T-helper 1 cell treated with Interleukin-12 subunit alpha and Interleukin-12 subunit beta and Interleukin-4 antibody, amounts not matched to agents 30 μg/mL and 1 μg/mL, for 36 hours (primary cell): ENCODE measurements around the gene IGF2BP1.
"Not testable (repeated sequence)": the region's sequence is repeated elsewhere in the genome, so short reads cannot be mapped to it uniquely, and the experiment has no call there.

Experiments
- H3K27ac Mint-ChIP-seq: one replicate; pipeline ENCODE4 v1.8.0; 2021; ENCODE audit warnings: mild to moderate bottlenecking, mixed read lengths
- H3K27me3 Mint-ChIP-seq: one replicate; pipeline ENCODE4 v1.8.0; 2021; ENCODE audit warnings: low read depth, mixed read lengths
- H3K36me3 Mint-ChIP-seq: one replicate; pipeline ENCODE4 v1.8.0; 2021; ENCODE audit warnings: low read depth, mixed read lengths
- H3K4me1 Mint-ChIP-seq: one replicate; pipeline ENCODE4 v1.8.0; 2021; ENCODE audit warnings: low read depth, mixed read lengths
- H3K4me3 Mint-ChIP-seq: one replicate; pipeline ENCODE4 v1.8.0; 2021; ENCODE audit warnings: mild to moderate bottlenecking, moderate library complexity, mixed read lengths
- H3K9me3 Mint-ChIP-seq: one replicate; pipeline ENCODE4 v1.8.0; 2021; ENCODE audit warnings: mixed read lengths

Gene IGF2BP1

GRCh38 chr17:49021095-49021767, 24.0 kb downstream of the IGF2BP1 start:
- Mint-ChIP-seq H3K27ac (no peak overlapping the region), H3K36me3 (no peaks in the 10 kb centered on the region), H3K27me3 (peaks cover 11% of the 10 kb centered on the region), H3K9me3 (no peaks in the 10 kb centered on the region), H3K4me1 (no peaks in the 10 kb centered on the region), H3K4me3 (no peak overlapping the region)

- Mint-ChIP-seq H3K27ac (no peak overlapping the region), H3K4me1 (no peaks in the 10 kb centered on the region), H3K36me3 (no peaks in the 10 kb centered on the region), H3K27me3 (peaks cover 7% of the 10 kb centered on the region), H3K9me3 (no peaks in the 10 kb centered on the region), H3K4me3 (no peak overlapping the region)
Measured at GRCh38 chr17:49021768-49022103, 24.6 kb downstream of the IGF2BP1 start.

GRCh38 chr17:49022391-49022941, 25.3 kb downstream of the IGF2BP1 start:
- Mint-ChIP-seq H3K4me3 (no peak overlapping the region), H3K9me3 (no peaks in the 10 kb centered on the region), H3K27ac (no peak overlapping the region), H3K27me3 (peaks cover 3% of the 10 kb centered on the region), H3K4me1 (no peaks in the 10 kb centered on the region), H3K36me3 (no peaks in the 10 kb centered on the region)

DNA sequence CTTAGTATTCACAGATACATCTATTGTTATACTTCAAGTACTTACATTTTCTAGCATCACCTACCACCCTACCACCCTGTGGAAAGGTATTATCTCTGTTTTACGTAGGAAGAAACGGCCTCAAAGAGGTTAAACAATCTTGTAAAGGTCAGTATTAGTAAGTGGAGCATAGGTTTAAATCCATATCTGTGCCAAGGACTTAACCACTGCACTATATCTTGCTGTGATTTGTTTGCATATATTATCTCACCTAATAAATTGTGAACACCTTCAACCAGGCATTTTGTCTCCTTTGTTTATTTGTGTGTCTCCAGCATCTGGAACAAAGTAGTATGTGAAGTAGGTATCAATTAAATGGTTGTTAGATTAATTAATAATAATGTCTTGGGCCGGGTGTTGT, 27.3 kb downstream of the IGF2BP1 start:
- H3K27me3 Mint-ChIP-seq = peaks cover 3% of the 10 kb centered on the region
- H3K4me1 Mint-ChIP-seq = no peaks in the 10 kb centered on the region
- H3K27ac Mint-ChIP-seq = no peak overlapping the region
- H3K36me3 Mint-ChIP-seq = no peaks in the 10 kb centered on the region
- H3K9me3 Mint-ChIP-seq = no peaks in the 10 kb centered on the region
- no peak overlapping the region for H3K4me3 Mint-ChIP-seq

- H3K27me3 Mint-ChIP-seq, H3K4me1 Mint-ChIP-seq, H3K27ac Mint-ChIP-seq, H3K4me3 Mint-ChIP-seq, H3K36me3 Mint-ChIP-seq, H3K9me3 Mint-ChIP-seq: not testable (repeated sequence)
Measured at GRCh38 chr17:49026447-49026846, 29.3 kb downstream of the IGF2BP1 start.

DNA sequence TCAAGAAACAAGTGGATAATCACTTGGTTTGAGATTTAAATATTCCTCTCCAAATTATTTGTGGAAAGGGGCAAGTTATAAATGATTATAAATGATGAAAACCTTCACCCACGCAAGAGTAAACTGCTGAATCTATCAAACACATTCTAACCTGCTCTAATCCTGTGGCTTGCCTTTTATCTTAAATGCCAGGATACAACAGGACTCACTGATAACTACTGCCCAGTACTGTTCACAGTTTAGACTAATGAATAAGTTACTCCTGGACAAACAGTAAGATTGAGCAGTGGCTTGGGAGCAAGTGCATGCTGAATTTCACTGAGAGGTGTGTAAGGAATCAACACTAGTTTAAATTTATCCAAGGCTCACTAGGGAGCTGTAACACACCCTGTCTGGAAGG, 31.1 kb downstream of the IGF2BP1 start:
- Mint-ChIP-seq H3K4me3 (no peak overlapping the region), H3K36me3 (no peaks in the 10 kb centered on the region), H3K9me3 (no peaks in the 10 kb centered on the region), H3K27me3 (no peaks in the 10 kb centered on the region), H3K4me1 (peaks cover 3% of the 10 kb centered on the region), H3K27ac (no peak overlapping the region)

- Mint-ChIP-seq H3K4me1 (peaks cover 3% of the 10 kb centered on the region), H3K4me3 (no peak overlapping the region), H3K36me3 (no peaks in the 10 kb centered on the region), H3K9me3 (no peaks in the 10 kb centered on the region), H3K27ac (no peak overlapping the region), H3K27me3 (no peaks in the 10 kb centered on the region)
Measured at GRCh38 chr17:49029801-49030200, 32.6 kb downstream of the IGF2BP1 start.

- no peak overlapping the region for H3K27ac Mint-ChIP-seq
- peaks cover 3% of the 10 kb centered on the region for H3K4me1 Mint-ChIP-seq
- no peaks in the 10 kb centered on the region for H3K36me3 Mint-ChIP-seq
- H3K9me3 Mint-ChIP-seq = no peaks in the 10 kb centered on the region
- H3K4me3 Mint-ChIP-seq = no peak overlapping the region
- peaks cover 3% of the 10 kb centered on the region for H3K27me3 Mint-ChIP-seq
Measured at GRCh38 chr17:49031965-49032928, 35.1 kb downstream of the IGF2BP1 start.

DNA sequence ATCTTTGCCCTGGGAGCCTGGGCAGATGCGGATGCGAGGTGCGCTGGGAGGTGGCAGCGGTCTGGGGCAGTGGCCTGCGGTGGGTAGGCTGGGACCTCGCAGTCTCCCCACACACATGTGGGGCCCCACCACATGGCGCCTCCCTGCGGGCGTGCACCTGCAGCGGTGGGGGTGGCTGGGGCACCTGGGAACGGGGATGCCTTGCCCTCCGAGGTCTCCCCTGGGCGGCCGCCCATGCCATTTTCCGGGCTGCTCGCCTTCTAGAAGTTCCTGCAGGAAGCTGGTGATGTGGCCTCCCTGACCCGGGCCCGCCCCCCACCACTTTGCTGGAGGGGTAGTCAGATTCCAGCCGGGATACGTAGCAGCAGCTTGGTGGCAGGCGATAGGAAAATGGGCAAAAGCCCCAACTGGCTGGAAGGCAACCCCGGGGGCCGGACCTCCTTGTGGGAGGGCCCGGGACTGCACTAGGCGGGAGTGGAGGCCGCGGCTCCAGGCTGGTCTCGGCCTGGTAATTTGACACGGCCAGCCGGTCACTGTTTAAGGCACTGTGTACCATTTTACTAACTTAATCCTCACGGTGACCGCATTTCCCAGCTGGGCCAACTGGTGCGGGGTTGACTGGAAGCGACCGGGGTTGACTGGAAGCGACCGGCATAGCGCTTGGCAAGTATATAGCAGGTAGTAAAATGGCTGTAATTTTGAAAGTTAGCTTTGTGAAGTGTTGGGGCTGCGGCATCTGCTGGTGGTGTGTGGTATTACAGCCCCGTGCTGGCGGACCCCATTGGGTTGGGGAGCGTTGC, 38.5 kb downstream of the IGF2BP1 start:
- no peak overlapping the region for H3K4me3 Mint-ChIP-seq
- peaks cover 3% of the 10 kb centered on the region for H3K4me1 Mint-ChIP-seq
- no peaks in the 10 kb centered on the region for H3K36me3 Mint-ChIP-seq
- no peak overlapping the region for H3K27ac Mint-ChIP-seq
- no peaks in the 10 kb centered on the region for H3K9me3 Mint-ChIP-seq
- peaks cover 3% of the 10 kb centered on the region for H3K27me3 Mint-ChIP-seq

DNA sequence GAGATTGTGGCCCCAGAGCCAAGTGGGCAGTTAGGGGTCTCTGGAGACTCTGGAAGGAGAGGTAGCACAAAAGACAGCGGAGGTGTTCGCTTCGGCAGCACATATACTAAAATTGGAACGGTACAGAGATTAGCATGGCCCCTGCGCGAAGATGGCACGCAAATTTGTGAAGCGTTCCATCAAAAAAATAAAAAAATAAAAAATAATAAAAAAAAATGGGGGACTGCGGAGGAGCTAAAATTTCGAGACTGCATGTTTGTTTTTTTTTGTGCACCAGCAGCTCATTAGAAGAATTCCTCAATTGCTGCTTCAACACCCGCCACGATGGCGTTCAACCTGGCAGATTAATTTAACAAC, 39.1 kb downstream of the IGF2BP1 start:
- Mint-ChIP-seq H3K4me1 (peaks cover 3% of the 10 kb centered on the region), H3K4me3 (no peak overlapping the region), H3K27me3 (peaks cover 3% of the 10 kb centered on the region)

DNA sequence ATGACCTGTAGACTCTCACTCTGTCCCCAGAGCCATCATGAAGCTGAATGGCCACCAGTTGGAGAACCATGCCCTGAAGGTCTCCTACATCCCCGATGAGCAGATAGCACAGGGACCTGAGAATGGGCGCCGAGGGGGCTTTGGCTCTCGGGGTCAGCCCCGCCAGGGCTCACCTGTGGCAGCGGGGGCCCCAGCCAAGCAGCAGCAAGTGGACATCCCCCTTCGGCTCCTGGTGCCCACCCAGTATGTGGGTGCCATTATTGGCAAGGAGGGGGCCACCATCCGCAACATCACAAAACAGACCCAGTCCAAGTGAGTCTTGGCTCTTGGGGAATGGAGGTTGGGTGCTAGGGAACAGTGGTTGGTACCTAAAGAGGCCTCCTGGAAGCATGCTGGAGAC, 41.0 kb downstream of the IGF2BP1 start:
- Mint-ChIP-seq H3K27ac (no peak overlapping the region), H3K4me1 (no peaks in the 10 kb centered on the region), H3K9me3 (no peaks in the 10 kb centered on the region), H3K36me3 (no peaks in the 10 kb centered on the region), H3K4me3 (no peak overlapping the region), H3K27me3 (peaks cover 3% of the 10 kb centered on the region)

More for the DNA sequence above, 39.1 kb downstream of the IGF2BP1 start:
- Mint-ChIP-seq H3K27ac (no peak overlapping the region), H3K9me3 (no peaks in the 10 kb centered on the region), H3K36me3 (no peaks in the 10 kb centered on the region)

DNA sequence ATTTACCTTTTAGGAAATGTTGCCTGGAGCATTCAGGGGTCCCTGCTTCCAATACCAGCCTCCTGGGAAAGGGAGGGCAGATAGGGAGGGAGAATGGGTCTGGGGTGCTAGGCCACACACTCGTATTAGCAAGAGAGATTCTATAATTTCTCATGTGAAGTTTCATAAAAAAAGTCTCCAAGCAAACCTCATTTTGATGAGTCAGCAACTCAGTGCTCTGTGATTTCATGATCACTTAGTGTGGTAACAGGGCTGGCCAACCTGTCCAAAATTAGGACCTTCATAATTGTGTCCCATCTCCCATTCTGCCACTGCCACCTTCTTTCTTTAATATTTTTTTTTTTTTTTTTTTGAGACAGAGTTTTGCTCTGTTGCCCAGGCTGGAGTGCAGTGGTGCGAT, 41.4 kb downstream of the IGF2BP1 start:
- H3K4me1 Mint-ChIP-seq = no peaks in the 10 kb centered on the region
- no peaks in the 10 kb centered on the region for H3K36me3 Mint-ChIP-seq
- peaks cover 3% of the 10 kb centered on the region for H3K27me3 Mint-ChIP-seq
- H3K27ac Mint-ChIP-seq = no peak overlapping the region
- H3K4me3 Mint-ChIP-seq = no peak overlapping the region
- H3K9me3 Mint-ChIP-seq = no peaks in the 10 kb centered on the region

- H3K4me1 Mint-ChIP-seq, H3K27ac Mint-ChIP-seq, H3K4me3 Mint-ChIP-seq: not testable (repeated sequence)
Measured at GRCh38 chr17:49039518-49039917, 42.3 kb downstream of the IGF2BP1 start.

DNA sequence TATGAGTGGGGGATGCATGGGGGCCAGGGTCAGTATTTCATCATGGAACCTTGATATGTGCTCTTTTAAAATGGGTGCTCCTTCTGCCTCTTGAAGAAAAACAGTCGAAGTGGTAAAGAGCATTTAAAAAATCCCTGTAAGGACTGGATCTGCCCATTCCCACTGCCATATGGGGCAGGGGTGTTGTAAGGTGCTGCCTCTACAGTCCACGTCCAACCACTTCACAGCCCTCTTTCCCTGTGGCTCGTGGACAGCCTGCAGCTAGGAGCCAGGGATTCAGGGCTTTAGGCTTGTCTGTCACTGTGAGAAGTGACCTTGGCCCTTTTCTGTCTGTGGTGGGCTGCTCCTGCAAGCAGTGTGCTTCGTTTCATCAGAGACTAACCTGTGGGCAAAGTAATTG, 44.3 kb downstream of the IGF2BP1 start:
- H3K36me3 Mint-ChIP-seq = no peaks in the 10 kb centered on the region

More at GRCh38 chr17:49039518-49039917, 42.3 kb downstream of the IGF2BP1 start:
- H3K27me3 Mint-ChIP-seq, H3K9me3 Mint-ChIP-seq, H3K36me3 Mint-ChIP-seq: not testable (repeated sequence)

More for the DNA sequence above, 44.3 kb downstream of the IGF2BP1 start:
- Mint-ChIP-seq H3K4me1 (no peaks in the 10 kb centered on the region), H3K27ac (no peak overlapping the region), H3K27me3 (peaks cover 6% of the 10 kb centered on the region), H3K4me3 (no peak overlapping the region), H3K9me3 (no peaks in the 10 kb centered on the region)
